Measurements from ENCODE around the gene GPR156. TPM values are rescaled to one million over a fixed set of nuclear protein-coding genes. Genes with fewer than 3 reads are reported as not detected.

GPR156 gene
- total RNA-seq (2022; extraction: Qiagen RNA extraction) = 0.25 to 0.59 TPM (median 0.38 TPM) in 5 replicates

DNA sequence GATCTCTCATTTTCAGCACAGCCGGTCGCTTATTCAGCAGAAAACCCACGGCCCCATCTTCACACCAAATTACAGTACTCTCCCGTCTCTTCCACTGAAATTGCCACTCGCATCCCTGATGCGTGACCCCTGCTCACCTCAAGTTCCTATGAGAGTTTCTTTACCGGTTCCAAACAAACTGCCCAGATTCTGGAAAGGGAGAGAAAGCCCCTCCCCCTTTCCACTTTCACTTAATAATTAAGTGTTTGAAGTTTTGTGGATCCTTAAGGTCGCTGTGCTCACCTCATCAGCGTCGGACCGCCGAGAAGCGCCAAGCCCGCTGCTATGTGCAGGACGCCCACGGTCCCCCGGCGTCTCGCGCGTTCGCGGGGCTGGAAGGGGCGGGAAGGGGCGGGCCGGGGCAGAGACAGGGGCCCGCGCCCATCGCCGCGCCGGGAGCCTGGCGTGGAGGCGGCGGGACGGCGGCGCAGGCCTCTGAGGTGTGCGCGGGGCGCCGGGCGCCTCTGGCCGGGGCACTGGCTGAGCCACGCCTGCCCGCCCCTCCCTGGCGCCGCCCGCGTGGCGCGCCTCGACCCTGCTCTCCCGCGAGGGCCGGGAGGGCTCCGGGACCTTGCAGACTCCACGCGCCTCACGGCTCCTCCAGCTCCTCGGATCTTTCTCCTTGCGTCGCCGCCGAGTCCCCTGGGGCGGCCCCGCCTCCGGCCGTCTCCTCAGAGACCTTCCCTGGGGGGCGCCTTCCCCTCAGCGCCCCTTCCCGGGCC lies at the start of gene GPR156:
Gene GPR156, minus strand, starts transcription at position 476 of the 761 bp plus-strand sequence. CDS start 41,124 bp downstream, outside the sequence.

Other genes with a start within 250 kb of the GPR156 start
- 24.8 to 37.6 TPM (median 30.6 TPM) in 5 replicates for gene GSK3B, start 190.8 kb downstream of the GPR156 start, total RNA-seq (2022; extraction: Qiagen RNA extraction)
- gene LRRC58, start 64.1 kb upstream of the GPR156 start, total RNA-seq (2022; extraction: Qiagen RNA extraction) = 12.1 to 19.3 TPM (median 14.5 TPM) in 5 replicates
- gene FSTL1, start 165.8 kb upstream of the GPR156 start, total RNA-seq (2022; extraction: Qiagen RNA extraction) = 44.5 to 74.3 TPM (median 60.0 TPM) in 5 replicates